Activated CD4-positive, alpha-beta T cell treated with anti-CD3 and anti-CD28 coated beads, Interleukin-2, amount 50 U/mL, for 48 hours (primary cell): Measurements from ENCODE around the gene NAT10.

Experiments used
- DNase-seq, 2 experiments: peaks; one replicate each; pipeline ENCODE4 v3.0.0-alpha.2; 2020

The NAT10 gene

DNA sequence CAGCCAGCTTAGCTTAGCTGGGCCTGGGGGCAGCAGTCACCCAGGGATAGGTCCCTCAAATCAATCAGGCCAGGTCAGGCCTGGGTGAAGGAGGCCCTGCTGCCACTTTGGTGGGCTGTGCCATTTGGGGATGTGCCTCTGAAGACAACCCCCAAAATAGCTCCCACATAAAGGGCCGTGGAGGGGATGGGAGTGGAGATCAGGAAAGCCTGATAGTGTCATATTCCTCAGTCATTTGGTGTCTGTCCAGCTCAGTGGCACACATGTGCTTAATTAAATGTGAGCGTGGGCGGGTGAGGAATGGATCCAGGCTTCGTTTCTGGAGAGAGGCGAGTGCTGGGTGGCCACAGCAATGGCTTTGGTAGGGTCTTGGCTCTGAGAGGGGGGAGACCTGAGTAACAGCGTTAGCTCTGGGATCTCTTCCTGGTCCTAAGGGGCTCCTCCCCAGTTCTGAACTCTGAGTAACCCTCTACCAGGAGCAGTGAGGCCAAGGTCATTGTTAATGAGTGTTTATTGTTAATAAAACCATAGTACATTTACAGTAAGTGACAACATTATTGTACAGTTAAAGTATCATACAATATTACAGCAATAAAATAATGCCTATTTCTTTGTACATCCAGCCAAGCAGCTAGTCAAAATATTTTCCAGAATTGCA lies 45.2 kb downstream of the NAT10 start:
- no peak for DNase-seq

DNA sequence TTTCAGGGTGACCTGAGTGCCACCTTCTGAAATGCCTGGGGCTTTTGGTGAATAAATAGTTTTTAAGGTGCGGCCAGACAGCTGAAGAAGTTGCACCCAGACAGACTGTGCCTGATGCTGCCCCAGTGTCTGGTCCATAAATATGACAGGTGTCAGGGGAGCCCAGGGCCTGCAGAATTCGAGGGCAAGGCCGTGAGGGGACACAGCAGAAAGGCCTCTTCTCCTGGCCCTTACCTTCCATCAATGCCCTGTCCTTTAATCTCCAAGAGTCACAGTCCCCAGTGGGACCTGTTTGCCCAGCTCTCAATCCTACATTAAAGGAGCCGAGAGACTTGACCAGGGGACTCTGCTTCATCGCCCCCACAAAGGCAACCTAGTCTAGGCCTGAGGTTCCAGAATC lies 45.7 kb downstream of the NAT10 start:
- DNase-seq = no peak

DNA sequence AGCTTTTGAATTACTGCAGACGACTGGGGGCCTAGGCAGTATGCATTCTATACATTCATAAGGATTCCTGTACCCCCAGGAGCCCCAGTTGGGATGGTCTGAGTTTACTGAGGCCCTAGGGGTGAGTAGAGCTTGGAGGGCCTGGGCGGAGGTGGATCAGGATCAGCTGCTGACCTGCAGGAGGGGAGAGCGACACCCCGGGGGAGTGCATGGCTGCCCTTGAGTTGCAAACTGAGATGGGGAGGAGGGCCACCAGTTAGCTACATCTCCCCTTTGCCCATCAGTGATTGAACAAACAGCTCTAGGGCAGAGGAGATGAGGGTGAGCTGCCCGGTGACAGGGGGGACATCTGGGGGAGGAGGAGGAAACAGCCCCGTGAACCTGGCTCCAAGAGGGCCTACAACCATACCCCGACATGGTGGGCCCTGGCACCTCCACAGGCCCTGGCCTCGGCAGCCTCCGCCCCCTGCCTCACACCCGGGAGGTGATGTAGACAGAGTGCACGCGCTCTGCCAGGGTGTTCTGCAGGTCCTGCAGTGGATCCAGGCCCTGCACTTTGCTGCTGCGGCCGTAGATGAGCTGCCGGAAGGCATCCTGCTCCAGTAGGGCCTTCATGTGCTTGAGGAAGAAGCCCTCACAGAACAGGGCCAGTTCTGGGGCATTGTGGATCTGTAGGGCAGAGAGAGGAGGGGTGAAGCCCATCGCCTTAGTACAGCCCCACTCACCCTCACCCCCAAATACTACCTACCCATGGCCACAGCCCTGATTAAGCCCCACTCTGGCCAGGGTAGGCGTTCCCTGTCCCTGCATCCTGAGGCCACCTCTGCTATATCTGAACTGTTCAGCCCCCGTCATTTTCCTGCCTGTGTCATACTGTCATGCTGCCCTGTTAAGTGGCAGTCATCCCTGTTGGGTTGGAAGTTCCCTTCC lies 46.8 kb downstream of the NAT10 start:
- no peak for DNase-seq

DNA sequence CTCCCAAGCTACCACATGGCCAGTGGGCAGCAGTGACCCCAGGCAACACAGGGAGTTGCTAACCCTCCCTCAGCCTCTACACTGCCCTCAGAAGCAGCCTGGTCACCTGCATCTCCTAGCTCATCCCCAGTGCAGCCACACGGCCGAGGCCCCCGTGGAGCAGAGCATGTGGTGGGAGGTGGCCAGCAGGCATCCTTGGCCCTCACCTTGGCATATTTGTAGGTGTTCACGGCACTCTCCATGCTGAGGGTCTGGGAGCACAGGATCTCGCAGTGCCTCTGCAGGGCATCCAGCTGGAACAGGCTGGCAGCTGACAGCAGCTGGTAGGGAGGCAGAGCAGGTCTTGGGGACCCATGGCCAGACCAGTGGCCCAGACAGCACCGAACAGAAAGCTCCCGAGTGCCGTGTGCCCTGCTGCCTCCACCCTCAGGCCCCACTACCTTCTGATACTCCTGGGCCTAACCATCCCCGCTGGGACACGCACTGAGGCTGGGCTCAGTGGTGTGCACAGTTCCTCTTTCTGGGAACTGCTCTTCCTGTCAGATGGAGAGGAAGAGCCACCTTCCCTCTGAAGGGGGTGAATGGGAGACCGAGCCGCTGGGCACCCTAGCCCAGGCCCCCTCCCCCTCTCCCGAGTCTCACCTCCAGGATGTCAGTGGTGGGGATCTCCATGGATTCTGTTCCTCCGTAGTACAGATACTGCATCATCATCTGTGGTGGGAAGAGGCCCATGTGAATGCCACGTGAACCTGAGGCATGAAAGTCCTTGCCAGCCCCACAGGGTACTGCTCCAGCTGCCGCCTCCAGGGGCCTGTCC lies 48.8 kb downstream of the NAT10 start:
- no peak for DNase-seq

DNA sequence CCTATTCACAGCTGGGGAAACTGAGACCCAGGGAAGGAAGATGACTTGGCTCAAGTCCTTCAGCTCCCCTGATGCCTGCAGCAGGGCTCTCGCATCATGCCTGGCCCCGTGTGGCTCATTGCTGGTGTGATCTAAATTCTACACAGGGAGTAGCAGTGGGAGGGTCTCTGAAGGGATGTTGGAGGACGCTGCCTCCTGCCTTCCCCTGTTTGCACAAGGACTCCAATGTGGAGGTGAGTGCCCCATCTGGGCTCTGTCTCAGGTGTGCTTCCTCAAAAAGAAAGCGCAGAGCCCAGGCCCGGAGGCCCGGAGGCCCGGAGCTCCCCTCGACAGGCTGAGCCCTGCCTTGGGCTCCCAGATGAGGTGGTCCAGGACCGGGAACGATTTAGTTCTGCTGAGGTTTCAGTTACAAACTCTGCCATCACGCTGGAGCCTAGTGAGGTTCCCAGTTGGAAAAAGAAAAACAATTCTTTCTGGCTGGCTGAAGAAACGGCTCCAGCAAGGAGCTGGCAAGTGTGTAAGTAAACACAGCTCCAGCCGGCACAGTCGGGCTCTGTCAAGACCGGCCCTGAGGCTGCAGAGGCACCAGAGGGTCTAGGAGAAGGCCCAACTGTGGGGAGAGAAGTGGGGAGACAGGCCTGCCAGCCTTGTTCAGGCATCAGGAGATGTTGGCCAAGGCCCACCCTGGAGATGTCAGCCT lies 49.8 kb downstream of the NAT10 start:
- DNase-seq = no peak

DNA sequence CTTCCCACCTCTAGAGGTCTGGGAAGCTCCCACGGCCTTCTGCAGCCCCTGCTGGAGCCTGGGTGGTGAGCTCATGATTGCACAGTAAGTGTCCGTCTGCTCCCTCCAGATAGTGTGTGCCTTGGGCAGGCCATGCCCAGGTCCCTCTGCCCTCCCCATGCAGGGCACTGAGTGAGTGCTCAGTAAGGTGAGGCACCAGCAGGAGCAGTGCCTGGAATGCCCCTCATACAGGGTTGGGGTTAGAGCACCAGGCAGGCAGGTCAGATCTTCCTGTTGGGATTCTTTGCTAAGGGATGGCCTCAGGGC lies 50.3 kb downstream of the NAT10 start:
- DNase-seq = no peak

DNA sequence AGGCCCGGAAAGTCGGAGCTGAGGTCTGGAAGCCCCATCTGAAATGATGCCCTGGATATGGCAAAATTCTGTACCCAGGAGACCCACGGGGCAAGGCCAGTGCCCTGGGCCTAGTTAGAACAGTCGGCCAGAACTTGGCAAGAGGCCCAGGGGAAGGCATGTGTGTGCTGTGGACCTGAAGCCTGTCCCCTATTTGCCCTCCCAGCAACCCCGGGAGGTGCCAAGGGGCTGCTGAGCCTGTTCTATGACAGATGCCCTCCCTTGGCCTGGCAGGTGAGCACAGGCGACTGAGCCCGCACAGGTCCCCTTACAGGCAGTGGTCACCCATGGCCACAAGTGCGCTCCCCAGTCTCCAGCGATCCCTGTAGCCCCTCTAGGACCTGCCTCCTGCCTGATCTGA lies 51.7 kb downstream of the NAT10 start:
- no peak for DNase-seq

DNA sequence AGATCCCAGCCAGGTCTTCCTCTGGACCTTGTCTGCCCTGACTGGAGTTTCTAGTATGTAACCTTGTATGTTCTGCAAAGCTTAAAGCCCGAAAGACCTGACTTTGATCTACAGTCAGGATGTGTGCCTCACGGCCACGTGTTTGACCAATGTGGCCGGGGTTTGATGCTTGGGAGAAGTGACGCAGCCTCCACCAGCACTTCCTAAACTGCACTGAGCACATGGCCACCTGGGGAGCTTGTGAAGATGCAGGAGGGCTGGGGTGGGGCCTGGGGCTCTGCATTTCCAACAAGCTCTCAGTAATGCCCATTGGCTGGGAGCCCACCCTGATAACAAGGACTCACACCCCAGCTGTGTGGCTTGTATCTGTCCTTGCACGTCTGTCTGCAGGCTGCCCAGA lies 53.2 kb downstream of the NAT10 start:
- DNase-seq = peak; percentile 18 to 19

DNA sequence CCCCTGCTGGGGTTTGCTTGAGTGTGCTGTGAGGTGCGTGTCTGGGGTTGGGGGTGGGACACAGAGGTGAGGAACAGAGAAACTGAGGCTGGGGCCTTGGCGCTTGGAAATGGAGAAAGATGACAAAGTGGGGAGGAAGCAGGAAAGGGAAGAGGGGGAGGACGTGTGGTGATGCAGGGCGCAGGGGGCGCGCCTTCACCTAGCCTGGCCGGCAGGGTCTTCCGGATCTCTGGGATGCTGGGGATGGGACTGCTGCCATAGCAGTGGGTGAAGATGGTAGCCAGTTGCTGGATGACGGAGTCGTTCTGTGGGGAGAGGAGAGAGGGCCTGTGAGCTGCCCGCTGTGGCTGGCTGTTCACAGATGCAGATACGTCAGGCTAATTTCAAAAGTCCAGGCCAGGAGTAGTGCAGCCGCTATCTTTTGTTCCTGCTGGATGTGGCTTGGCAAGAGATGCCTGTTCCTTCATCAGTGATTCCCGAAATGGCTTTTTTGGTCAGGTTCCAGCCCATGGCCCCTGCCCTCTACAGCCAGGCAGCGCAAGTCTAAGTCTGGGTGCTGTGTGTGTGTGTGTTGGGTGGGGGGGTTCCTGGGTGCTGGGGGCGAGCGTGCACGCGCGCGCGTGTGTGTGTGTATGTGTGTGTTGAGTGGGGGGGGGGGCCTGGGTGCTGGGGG lies 54.8 kb downstream of the NAT10 start:
- no peak for DNase-seq

DNA sequence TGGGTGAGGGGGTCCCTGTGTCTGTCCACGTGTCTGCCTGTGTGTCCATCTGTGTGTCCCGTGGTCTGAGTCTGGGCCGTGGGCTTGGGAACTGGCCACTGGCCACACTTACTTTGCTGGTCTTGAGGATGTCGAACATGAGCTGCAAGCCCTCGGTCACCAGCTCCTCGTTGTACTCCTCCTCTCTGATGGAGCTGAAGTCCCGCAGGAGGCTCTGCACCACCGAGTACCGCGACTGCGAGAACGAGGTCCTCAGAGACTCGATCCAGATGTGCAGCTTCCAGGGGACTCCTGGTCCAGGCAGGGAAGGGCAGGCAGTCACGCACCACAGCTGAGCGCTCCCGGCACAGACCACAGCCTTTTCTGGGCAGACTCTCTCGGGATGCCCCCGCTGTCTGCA lies 55.4 kb downstream of the NAT10 start:
- no peak for DNase-seq

DNA sequence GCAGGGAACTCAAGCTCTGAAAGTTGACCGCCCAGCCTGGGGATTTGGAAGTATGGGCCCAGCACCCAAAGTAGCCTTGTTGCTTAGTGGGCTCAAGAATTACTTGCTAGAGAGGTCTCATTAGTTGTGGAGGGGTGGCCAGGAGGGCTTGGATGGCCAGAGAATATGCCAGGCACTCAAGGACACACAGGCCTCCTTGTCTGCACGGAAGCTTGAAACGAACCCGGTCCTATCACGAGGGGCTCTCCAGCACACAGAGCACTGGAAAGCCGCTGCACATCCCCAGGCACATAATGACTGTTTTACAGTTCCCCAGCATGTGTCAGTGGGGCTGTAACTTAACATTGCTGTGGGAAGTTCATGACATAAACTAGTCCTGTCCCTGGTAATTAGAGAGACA lies 55.9 kb downstream of the NAT10 start:
- DNase-seq = no peak

DNA sequence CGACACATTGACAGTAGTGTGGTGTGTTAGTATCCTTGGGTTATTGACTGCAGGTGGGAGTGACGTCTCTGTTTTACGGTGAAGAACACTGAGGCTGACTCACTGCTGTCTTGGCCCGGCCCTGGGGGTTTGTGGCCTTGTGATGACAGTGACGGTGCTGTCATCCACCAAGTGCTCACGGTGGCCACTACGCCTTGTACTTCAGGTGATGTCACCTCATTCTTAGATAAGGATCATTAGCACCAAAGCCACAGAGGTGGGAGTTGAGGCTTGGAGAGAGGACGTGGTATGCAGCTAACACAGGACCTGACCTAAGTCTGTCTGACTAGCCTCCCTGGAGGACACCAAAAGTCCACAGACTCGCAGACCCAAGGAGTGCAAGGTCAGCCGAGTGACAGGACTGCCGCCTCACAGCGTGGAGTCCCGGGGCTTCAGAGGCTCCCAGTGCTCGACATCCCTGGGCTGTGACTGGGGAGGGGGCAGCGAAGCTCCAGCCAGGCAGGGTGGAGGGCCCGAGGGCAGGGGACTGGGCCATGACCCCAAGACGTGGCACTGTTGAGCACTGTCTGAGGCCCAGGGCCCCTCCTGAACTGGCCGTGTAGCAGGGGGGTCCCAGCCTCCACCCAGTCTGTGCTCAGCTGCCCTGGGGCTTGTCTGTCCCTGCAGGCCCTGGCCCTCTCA lies 56.5 kb downstream of the NAT10 start:
- DNase-seq = peak; percentile 32 to 51

DNA sequence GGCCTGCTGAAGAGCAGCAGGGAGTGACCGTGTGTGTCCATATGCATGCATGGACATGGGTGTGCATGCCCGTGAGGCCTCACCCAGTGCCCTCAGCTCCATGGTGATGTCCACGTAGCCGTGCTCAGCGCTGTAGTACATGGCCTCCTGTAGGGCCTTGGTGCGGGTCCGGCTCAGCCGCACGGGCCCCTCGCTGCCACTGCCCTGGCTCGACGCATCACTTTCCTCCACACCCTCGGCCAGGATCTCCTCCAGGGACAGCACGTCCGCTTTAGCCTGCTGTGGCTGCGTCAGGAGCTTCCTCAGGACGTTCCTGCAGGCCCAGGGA lies 57.0 kb downstream of the NAT10 start:
- no peak for DNase-seq

DNA sequence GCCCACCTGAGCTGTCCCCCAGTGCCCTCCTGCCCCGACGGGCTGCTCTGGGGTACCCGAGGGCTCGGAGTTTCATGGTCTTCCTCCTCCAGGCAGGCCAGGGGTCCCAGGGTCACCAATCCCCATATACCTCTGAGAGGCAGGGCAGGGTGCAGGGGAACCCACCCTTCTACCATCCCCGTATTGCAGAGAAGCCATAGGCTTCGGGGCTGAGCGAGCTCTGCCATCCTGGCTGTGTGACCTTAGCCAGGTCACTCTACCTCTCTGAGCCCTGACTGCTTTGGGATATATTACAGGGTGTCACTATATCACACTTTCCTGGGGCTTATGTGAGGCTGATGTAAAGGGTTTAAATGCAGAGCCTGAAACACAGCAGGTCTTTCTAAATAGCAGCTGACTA lies 57.4 kb downstream of the NAT10 start:
- no peak for DNase-seq

DNA sequence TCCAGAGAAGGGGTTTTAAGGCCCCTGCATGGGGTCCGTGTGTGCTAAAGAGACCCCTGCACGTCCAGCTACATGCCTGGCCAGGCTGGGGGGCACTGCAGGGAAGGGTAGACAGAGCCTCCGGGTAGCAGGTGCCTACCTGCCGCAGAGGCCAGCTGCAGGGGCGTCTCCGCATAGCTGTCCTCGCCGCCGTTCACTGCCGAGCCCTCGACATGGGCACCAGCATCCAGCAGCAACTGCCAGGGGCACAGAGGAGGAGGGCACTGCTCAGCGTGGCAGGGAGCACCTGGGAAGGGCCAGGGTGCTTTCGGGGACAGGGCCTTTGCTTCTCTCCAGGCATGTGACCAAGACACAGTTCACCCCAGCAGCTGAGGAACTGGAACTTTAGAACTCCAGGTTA lies 59.7 kb downstream of the NAT10 start:
- no peak for DNase-seq

DNA sequence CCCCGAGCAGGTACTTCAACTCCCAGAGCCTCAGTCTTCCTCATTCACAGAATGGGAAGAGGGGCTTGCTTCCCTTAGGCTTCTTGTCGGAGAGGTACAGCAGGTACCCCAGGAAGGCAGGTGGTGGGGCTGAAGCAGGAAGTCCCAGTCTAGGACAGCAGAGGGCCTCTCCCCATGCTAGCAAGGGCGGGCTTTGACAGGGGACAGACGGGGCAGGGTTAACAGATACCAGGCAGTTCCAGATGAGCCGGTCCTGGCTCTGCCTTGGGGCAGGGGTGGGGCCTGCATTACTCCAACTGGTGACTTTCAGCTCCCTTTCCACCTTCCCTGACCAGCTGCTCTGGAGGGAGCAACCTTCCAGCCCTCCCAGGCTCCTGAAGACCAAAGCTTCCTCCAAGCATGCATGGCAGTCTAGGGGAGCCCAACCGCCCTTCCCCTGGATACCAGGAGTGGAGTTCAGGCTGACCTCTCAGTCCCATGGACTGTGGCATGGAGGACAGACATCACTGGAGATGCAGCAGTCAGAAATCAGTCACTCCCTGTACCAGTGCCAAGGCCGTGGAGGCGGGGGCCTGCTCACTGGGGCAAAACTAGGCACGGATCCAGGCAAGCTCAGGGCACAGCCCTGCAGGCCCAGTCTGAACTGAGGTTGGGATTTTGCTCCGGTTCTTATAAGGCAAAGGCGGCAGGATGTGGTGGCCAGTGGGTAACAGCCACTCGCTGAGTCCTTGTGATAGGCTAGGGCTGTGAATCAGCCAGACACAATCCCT lies 60.5 kb downstream of the NAT10 start:
- no peak for DNase-seq

DNA sequence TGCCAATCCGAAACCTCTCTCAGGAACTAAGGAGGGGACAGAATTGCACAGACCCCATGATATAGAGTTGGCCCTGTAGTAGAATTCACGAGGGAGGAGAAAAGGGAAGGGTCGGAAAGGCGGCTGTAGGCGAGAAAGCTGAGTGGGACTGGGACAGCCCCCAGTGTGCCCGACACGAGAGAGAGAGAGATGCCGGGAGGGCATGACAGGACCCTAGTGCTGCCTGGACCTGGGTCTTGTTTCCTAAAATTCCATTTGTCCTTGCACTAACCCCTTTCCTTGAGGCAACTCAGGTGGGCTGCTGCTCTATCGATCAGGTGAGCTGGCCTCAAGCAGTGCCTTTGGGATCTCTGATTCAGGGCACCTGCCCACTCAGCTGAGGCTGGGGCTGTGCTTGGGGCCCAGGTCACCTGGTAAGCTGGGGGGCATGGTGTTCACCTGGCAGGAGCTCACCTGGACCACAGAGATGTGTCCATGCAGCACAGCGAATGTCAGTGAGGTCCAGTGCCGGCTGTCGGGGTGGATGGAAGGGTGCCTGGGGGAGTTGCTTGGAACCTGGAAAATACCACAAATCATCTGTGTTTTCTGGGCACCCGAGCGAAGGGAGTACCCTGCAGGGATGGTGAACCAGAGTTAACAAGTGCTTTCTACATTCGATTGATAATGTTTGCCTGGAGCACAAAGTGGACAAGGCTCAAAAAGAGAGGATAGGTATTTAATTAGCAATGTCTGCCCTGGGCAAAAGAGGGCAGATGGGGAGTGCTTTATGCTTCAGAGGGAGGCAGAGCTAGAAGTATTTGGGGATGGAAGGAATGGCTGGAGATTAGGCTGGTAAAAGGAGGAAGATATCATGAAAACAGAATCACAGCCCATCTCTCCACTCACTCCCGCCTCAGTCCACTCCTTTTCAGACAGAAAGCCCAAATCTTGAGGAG lies 61.6 kb downstream of the NAT10 start:
- no peak for DNase-seq

DNA sequence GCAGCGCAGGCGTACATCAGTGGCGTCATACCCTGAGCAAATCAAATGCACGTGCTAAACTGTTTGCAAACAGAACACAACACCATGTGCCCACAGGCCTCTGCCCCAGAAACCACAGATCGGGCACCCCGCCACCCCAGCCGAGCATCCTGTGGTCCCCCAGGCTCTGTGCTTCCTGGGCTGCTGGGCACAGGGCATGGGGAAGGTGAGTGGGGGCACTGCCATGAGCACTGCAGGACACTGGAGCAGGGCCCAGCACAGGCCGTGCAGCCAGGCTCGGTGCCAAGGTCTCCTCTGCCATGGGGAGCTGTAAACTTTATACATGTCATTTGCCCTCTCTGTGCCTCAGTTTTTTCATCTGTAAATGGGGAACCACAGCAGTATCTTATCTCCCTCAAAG lies 62.5 kb downstream of the NAT10 start:
- DNase-seq = no peak

DNA sequence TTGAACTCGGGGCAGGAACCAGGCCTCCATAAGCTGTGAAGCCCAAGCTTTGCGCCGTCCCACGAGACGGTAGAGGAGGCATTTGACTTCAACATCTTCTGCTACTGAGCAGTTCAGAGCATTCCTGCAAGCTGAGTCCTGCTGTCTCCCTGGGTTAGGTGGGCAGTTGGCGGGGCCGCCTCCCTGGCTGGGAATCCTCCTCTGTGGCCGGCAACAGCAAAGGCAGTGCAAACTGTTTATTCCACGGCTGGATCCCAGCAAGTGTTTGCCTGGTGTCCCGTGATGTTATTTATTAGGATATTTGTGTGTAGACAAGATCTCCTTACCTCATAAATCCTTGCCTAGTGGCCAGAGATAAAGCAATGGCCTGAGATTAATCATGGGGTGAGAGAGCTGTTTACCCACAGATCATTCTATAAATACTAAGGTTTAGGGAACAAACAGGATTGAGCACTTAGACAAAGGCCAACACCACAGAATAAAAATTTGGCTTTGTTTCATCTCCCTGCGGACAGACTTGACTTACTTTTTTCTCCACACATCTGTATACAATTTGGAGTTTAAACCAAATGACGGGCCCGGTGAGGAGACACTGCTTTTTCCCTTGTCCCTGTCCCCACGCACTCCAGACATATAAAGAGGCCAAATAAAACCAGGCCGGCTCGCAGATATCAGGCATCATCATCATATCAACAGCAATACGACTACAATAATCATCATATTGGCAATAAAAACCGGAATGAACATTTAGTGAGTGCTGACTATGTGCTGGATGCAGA lies 63.4 kb downstream of the NAT10 start:
- no peak for DNase-seq
